HG03575 (cell line): ENCODE measurements around the gene ARHGEF12.

ENCODE experiments used
- ATAC-seq: cut with Tn5 transposase; IDR thresholded peaks from one replicate; pipeline ENCODE4 v1.9.1; 2021; ENCODE audit not compliant: unreplicated experiment, insufficient number of reproducible peaks, low FRiP score; ENCODE audit errors: extremely low read depth

Gene ARHGEF12

DNA sequence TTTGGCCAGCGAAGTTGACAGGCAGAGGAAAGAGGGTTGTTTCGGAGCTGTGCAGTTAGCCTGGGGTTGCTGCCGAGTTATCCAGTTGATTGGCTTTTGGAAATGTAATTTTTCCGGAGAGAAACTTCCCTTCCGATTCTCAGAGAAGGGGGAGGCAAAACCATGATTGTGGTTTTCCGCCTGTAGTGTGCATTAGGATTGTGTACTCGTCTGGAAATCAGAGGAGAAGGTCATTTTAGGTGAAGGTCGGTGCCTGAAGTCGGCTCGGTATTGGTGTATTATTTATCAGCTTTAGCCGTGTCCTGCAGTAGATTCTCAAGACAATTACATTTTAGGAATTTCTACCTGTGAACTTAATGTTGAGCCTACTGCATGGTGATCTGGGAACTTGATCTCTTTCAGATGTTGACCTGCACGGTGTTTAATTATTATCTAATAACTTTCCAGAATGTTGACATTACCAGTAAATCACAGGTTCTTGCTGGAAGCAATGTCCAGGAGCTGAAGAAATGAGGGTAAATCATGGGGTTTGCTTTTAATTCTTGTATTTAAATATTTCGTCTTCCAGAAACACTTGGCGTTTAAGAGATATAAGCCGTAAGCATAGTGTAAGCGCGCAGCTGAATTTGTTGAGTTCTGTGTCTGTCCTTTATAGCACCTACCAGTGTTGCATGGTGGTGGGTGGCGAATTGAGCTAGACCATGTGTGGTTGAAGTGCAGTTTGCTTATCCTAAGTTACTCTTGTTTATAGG is 1.3 kb downstream of the ARHGEF12 start:
- ATAC-seq, result no peak

DNA sequence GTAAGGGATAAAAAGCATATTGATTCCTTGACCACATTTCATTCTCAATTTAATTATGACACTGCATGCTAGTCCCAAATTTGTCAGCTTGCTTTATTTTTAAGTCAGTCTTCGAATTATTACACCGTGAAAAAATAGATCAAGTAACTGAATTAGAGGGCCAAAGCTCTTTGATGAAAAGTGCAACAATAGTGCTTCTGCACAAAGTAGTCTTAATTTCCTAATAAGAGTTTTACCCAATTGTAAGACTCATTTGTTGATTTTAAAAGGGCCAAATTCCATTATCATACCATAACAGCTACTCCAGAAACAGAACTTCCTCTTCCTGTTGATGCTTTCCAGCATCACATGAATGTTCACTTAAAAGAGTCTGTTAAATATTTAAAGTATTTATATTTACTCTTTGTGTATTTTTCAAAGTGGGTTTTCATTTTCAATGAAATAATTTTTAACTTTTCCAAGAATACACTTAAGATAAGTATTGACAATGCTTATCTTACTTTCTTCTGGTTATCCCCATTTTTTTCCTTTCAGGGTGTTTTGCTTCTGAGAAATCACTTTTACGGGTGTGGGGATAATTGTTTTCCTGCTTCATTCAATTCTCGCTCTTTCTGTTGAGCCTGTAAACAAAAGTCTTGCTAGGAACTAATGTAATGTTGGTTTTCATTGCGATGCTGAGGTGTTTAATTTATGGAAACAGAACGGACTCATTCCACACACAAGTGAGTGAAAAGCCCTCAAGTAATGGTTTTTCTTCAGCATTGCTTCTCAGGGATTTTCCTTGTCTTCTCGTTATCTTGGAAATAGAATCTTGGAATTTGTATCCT is 2.1 kb downstream of the ARHGEF12 start:
- no peak for ATAC-seq

DNA sequence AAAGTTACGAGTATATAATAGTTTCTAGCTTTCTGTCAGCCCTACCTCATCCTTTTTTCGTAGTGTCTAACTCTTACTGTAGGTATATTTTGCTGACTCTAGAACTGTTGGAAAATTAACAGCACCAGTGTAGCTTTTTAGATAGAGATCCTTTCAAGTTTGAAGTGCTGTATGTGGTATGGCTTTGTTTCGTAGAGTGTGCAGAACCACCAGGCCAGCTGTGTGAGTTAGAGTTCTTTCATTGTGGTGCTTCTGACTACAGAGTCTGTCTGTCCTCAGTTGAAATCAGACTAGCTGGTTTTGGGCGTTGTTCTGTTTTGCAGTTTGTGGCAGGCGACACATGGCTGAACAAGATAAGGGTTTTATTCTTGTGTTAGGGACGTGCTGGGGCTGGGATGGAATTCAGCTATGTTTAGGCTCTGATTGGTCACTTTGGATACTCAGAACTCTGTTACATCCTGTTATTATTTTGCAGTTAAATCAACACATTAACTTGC is 3.2 kb downstream of the ARHGEF12 start:
- ATAC-seq, result no peak

DNA sequence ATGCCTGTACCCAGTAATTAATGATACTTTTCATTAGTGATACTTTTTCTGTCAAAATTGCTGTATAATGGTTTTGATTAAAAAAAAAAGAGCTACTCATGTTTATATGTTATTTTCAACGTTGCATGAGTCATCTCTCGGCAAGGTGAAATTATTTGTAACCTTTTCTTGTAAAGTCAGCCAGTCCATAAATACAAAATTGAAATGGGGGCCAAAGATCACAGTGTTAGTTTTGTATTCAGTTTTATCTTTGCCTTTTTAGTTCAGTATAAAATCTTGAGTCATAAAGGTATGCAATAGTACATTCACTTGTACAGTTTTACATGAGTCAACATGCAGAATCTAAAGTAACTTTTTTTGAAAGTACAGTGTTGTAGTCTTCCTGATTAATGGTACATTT is 4.3 kb downstream of the ARHGEF12 start:
- ATAC-seq, result no peak

DNA sequence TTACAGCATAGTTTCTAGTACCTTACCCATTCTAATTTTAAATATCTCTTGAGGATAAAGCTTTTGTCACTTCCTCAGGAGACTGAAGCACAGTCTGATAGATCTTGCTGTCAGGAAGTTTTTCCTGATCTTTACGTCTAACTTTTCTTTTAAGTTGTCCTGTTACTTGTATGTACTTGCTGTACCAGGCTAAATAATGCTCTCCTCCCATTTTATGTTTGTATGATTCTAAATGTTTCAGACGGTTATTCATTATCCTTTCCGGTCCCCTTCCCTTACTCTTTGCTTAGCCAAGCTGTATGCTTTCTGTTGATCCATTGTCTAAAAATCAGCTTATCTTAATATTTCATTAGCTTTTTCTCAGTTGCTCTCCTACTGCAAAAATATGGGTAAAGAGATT is 6.0 kb downstream of the ARHGEF12 start:
- ATAC-seq, result no peak

DNA sequence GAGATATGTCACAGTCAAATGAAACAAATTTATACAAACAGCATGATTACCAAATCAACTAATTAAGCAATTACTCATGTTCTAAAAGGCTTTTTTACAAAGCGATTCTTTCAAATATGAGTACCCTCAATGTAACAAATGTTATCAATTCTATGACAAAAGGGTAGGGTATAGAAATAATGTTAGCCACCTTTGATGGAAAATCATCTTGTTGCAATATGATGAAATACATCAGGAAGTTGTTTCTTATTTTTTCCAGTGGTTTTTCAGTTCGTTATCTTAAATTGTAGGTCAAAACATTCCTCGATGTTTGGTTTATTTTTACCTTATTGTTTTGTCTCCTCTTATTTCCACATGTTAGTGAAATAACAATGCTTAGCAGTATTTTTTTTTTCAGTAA is 6.5 kb downstream of the ARHGEF12 start:
- no peak for ATAC-seq

DNA sequence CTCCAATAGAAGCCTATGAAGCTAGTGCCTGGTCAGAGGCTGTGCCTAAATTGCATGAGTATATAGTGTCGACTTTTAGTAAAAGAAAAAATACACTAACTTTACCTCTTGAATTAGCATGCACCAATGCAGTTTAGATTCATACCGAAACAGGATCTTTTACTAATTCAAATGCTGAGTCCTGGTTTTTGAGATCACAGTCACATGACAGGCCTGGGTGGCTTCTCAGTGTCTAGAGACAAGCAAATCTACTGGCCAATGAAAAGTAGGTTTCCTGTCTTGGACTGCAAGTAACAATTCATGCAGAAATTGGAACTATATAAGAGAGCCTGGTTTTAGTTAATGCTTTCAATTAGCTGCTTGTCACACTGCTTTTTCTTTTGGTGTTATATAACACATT is 7.2 kb downstream of the ARHGEF12 start:
- no peak for ATAC-seq

DNA sequence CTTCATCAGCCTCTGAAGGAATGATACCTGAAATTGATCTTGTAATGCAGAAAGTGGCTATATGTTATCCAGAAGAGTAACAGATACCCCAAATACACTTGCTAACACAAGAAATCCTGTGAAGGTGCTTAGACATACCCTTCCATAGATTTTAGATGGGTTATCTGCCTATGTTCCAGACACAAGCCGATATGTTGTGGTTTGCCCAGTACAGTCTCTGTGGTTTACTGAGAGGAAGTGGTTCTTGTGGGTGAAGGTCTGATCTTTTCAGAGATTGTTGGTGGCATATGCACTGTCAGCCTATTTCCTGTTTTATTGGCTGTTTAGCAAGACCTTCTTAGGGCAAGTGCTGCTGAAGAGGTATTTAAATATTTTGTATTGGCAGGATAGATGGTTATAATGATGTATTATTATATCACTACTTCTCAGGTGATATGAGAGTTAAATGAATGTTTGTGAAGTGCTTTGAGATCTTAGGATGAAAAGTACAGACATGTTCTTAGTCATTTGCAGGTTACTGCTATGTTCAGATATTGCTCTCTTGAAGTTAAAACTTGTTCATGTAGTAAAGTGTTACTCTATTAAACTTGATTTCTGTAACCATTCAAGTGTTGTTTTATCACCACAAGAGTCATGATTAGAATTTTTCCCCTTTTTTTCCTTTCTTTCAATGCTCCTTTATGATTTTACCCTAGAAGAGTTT is 8.2 kb downstream of the ARHGEF12 start:
- ATAC-seq, result no peak

DNA sequence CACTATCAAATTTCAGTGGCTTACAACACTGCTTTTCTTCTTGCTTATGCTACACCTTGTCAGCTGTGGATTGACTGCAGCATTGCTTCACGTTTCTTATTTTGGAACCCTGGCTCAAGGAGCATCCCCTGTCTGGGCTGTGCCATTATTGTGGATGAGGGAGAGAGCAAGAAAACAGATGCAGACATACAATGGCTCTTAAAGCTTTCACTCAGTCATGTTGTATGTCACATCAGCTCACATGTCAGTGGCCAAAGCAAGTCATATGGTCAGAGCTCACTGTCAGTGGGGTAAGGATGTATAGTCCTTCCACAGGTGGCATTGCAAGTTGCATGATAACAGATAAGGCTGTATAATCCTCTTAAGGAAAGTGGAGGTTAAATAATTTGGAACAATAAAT is 10.0 kb downstream of the ARHGEF12 start:
- ATAC-seq, result no peak

DNA sequence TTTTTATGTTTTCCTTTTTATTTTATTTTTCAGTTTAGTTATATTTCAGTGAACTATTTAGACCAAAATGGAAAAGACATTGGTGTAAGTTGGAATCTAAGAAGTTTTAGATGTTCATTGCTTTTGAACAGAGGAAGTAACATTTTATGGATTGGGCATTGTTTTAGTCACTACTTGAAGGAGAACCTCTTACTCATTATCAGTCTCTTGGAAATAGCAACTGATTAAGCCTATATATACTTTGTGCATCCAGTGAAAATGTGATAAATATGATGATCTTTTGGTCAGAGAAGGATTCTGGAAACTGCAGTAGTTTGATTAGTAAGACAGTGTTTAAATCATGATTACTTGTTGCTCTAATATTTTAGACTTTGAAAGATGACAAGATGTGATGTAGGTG is 14.4 kb downstream of the ARHGEF12 start:
- no peak for ATAC-seq

DNA sequence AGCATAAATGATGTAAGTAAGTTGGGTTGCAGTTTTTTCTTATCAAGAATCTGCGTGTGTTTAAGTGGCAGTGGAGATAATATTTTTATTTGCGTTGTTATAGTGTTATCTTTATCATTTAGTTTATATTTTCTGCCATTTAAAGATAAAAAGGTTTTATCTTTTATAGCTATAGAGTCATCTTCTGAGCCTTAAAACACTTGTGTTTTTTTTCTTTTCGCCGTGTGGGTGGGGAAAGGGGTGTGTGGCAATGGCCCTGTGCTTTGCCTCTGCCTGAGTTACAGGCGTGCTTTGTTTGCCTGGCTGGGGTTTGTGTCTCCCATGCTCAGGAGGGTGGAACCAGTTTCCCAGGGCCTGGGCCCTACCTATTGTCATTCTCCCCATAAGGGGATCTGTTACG is 16.2 kb downstream of the ARHGEF12 start:
- ATAC-seq, result no peak

DNA sequence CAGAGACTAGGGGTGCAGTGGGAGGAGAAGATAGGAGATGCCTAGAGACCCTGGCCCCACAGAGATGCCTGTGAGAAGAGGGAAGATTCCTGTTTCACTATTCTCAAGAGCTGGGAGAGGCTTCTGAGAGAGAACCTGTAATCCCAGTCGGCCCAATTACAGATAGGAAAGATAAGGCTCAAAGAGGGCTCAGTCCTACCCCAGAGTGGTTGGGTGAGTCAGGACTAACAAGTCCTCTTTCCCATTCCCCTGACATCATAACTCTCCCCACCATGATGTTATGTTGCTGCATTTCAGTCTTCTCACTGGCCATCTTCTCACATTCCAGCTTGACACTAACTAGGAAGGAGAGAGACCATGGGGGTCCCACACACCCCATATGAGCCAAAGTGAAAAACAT is 17.9 kb downstream of the ARHGEF12 start:
- no peak for ATAC-seq

DNA sequence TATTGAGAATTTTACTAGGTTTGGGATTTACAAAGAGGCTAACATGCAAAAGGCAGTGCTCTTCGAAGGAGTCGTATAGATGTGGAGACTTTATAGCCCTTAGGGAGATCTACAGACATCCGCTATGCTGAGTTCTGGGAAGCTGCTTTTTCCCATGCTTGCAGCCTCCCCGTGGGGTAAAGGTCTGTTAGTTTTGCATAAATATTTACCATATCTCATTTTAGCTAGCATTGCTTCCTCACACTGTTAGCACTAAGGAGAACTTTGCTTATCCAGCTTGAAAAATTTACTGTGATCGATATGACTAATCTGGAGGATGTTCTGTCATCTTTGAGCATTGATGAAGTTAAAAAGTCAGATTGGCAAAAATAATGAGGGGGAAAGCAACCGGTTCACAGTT is 18.6 kb downstream of the ARHGEF12 start:
- ATAC-seq, result no peak

DNA sequence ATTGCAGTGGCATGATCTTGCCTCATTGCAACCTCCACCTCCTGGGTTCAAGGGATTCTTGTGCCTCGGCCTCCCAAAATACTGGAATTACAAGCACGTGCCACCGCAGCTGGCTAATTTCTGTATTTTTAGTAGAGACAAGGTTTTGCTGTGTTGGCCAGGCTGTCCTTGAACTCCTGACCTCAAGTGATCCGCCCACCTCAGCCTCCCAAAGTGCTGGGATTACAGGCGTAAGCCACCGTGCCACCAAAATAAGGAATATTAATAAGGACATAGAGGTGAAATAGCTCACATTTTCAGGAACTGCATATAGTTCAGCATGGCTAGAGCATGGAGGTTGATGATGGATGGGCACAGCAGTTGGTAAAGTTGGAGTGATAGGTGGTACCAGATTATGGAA is 21.4 kb downstream of the ARHGEF12 start:
- no peak for ATAC-seq

DNA sequence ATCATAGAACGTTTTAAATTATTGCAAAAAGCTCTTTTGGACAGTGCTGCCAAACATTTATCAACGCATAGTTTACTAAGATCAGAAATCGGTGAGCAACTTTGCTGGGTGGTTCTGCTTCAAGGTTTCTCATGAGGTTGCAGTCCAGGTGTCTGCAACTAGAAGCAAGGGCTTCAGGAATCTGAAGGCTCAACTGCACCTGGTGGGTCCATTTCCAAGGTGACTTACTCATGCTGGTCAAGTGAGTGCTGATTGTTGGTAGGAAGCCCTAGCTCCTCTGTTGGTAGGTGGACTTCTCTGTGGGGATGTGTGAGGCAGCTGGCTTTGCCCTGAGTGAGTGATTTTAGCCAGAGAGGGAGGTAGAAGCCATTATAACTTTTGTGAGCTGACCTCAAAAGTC is 22.5 kb downstream of the ARHGEF12 start:
- ATAC-seq, result no peak

DNA sequence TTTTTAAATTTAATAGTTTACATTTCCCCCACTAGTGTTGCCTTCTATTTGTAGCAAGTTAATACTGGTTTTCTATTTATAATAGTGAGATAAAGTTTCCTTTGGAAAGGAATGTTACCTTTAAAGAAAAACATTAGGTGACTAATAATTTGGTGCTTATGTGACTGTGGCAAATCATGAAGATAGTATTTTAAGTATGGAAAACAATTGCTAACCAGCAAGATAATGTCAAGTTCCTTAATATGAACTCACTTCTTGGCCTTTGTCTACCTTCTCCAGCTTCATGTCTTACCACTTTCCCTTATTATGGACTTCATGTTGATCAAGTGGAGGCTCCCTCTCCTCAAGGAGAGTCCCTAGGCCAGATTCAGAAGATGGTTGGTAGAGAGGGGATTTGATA is 27.2 kb downstream of the ARHGEF12 start:
- ATAC-seq, result no peak

DNA sequence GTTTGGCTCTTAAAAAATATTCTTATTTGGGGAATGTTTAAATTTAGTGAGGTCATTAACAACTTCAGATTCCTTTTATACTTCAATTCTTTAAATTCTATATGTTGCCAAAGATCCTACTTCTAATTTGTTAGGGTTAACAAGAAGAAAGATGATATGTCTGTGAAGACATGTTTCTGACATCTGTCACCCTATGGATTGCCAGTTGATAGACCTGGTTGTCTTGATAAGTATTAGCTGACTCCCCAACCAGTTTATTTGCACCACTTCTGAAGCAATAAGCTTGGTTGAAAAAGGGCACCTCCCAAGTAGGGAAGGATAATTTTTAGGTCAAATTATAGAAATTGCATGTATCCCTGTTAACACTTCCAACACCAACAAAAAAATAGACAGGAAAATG is 29.3 kb downstream of the ARHGEF12 start:
- no peak for ATAC-seq

DNA sequence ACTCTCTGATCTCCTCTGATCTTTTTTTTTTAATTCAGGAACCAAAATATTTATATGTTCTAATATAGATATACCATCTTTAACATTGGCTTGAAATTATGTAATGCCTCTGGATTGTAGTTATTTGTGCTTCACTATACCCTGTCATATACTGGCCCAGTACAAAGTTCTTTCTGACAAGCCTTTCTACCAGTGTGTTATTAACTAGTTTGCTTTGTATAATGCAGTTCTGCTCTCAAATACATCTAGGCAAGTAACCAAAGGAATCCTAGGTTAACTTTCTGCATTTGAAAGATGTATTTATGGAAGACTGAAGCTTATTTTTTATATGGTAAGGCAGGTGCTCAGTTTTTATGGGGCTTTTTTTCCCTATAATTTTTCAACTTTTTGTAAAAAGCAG is 36.1 kb downstream of the ARHGEF12 start:
- ATAC-seq, result no peak

DNA sequence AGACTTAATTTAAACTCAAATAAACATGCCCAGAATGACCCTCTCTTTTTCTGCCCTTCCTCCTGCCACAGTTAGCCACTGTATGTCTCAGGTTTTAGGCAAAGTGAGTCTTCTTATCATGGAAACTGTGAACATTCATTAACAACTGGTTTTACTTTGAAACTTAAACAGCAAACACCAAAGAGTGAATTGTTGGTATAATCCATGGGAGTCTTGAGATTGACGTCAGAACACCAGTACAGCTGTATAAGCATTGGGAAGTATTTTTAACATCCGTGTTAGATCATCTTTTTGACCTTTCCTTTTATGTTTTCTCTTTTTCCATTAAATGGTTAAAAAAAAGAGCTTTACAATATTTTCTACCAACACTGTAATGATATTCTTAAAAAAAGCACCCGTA is 38.9 kb downstream of the ARHGEF12 start:
- ATAC-seq, result no peak
